Panc1 (cell line): ENCODE data around the gene CACNA2D3. TPM values are rescaled to one million over a fixed set of nuclear protein-coding genes. Genes with fewer than 3 reads are reported as not detected.

Experiments
- ATAC-seq: fragments of 200-7000 bp; cut with Tn5 transposase; 2 replicates; pipeline ENCODE4 v1.9.1; 2020; ENCODE audit warnings: mild to moderate bottlenecking, moderate library complexity
- BruUV-seq: library from RNA; stranded (reverse); fragments of 400-500 nt; replicated peaks from 2 replicates; lab custom pipeline; 2021; lab: Mats Ljungman, UMichigan
- CTCF ChIA-PET: fragments of 300-600 bp; sonication (Branson Sonifier 250); formaldehyde crosslinking; loops from one replicate; lab custom pipeline; 2022; ENCODE audit warnings: antibody characterized with exemption; lab: Charles Lee
- POLR2A ChIA-PET: fragments of 300-600 bp; sonication (Branson Sonifier 250); formaldehyde crosslinking; loops from one replicate; lab custom pipeline; 2022; ENCODE audit warnings: antibody characterized with exemption; lab: Charles Lee
- DNase-seq: peaks from one replicate; pipeline ENCODE4 v3.0.0-alpha.2; 2010; ENCODE audit warnings: low read depth, low spot score
- H3K27ac ChIP-seq: 2 replicates; pipeline ENCODE4 v1.5.1; 2011; ENCODE audit warnings: mild to moderate bottlenecking, low read length, inconsistent platforms
- H3K27me3 ChIP-seq: fragments of 200-500 bp; sonication (Bioruptor generic); 2 replicates; pipeline ENCODE4 v1.6.0; 2014; ENCODE audit warnings: low read length, inconsistent platforms; ENCODE audit not compliant: control insufficient read depth, insufficient read depth
- H3K36me3 ChIP-seq: fragments of 200-500 bp; sonication (Bioruptor generic); 2 replicates; pipeline ENCODE4 v1.5.1; 2014; ENCODE audit warnings: inconsistent platforms, mild to moderate bottlenecking, low read length, moderate library complexity; ENCODE audit not compliant: control insufficient read depth, insufficient read depth
- H3K4me1 ChIP-seq: 2 replicates; pipeline ENCODE4 v1.5.1; 2011; ENCODE audit warnings: inconsistent platforms, mild to moderate bottlenecking, low read length, moderate library complexity; ENCODE audit not compliant: control insufficient read depth, insufficient read depth
- H3K4me3 ChIP-seq, 2 experiments: 2 replicates each; pipeline ENCODE4 v1.5.1; 2011 to 2012; ENCODE audit warnings: low read depth in 2 of 2, low read length in 2 of 2, mild to moderate bottlenecking in 2 of 2, inconsistent platforms in 1 of 2, moderate library complexity in 1 of 2
- H3K9me3 ChIP-seq: fragments of 200-500 bp; sonication (Bioruptor generic); 2 replicates; pipeline ENCODE4 v1.5.1; 2014; ENCODE audit warnings: low read depth, mild to moderate bottlenecking, inconsistent platforms, low read length, moderate library complexity; ENCODE audit not compliant: control insufficient read depth, insufficient read depth
- POLR2AphosphoS5 ChIP-seq: IDR thresholded peaks from 2 replicates; pipeline ENCODE4 v1.6.1; 2012; ENCODE audit warnings: mild to moderate bottlenecking, low read depth, low read length, moderate library complexity
- REST ChIP-seq, 2 experiments: IDR thresholded peaks; 2 replicates each; pipeline ENCODE4 v1.6.1; 2011 to 2012; ENCODE audit warnings: low read depth in 2 of 2, control low read depth in 1 of 2, low read length in 1 of 2, mild to moderate bottlenecking in 1 of 2, moderate library complexity in 1 of 2; ENCODE audit not compliant: insufficient read depth in 1 of 2
- SIN3A ChIP-seq: IDR thresholded peaks from 2 replicates; pipeline ENCODE4 v1.6.1; 2012; ENCODE audit warnings: low read depth, mild to moderate bottlenecking, low read length, moderate library complexity, borderline replicate concordance; ENCODE audit not compliant: insufficient read depth
- TCF7L2 ChIP-seq: IDR thresholded peaks from 2 replicates; pipeline ENCODE4 v1.6.1; 2011; ENCODE audit warnings: mild to moderate bottlenecking, low read depth, low read length, inconsistent platforms
- in situ Hi-C: cut with HindIII; loops from 2 replicates; pipeline ENCODE4 v1.10.0; 2016; ENCODE audit warnings: low sequenced_read_pairs, low pct_unique_long_range_greater_than_20kb
- intact Hi-C: fragments of 100-400 bp; cut with micrococcal nuclease; formaldehyde crosslinking; loops from one replicate; pipeline ENCODE4 v1.10.0; 2022; ENCODE audit not compliant: unreplicated experiment
- total RNA-seq: library from RNA; stranded (reverse); gene quantifications from one replicate; pipeline ENCODE4 v1.2.1, GENCODE V29; 2021; ENCODE audit not compliant: unreplicated experiment
- TF ChIP-seq, protein P1 (sequence below): fragments of 450-650 bp; IDR thresholded peaks from 2 replicates; pipeline ENCODE4 v1.5.1; 2017; ENCODE audit warnings: mild to moderate bottlenecking

CACNA2D3 gene
- total RNA-seq, 1 experiment from 2014 or later = 0.41 TPM

DNA sequence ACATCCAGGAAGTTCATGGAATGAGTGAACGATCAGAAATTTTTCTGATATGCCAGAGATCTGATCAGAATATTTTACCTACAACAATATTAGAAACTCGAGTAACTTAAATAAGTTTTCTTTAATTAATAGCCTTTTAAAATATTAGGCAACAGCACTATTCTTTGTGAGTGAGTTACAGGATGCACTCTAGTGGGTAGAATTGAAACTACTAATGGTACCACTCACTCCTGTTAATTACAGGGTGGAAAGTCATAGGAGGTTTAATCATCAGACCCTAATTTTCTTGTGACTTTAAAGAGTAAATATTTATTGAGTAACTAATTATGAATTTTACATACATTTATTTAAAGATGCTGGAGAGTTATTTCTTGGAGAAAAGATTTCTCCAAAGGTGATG, 217.3 kb downstream of the CACNA2D3 start:
- no peak overlapping the region for H3K4me3 ChIP-seq
- in situ Hi-C loops (no loop called here), intact Hi-C loops (no loop called here)
- ChIA-PET POLR2A (no interaction called here), CTCF (no interaction called here)
- H3K27ac ChIP-seq = no peak overlapping the region
- TF ChIP-seq, protein P1, sequence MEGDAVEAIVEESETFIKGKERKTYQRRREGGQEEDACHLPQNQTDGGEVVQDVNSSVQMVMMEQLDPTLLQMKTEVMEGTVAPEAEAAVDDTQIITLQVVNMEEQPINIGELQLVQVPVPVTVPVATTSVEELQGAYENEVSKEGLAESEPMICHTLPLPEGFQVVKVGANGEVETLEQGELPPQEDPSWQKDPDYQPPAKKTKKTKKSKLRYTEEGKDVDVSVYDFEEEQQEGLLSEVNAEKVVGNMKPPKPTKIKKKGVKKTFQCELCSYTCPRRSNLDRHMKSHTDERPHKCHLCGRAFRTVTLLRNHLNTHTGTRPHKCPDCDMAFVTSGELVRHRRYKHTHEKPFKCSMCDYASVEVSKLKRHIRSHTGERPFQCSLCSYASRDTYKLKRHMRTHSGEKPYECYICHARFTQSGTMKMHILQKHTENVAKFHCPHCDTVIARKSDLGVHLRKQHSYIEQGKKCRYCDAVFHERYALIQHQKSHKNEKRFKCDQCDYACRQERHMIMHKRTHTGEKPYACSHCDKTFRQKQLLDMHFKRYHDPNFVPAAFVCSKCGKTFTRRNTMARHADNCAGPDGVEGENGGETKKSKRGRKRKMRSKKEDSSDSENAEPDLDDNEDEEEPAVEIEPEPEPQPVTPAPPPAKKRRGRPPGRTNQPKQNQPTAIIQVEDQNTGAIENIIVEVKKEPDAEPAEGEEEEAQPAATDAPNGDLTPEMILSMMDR = no peak
- TF ChIP-seq TCF7L2 (no peak), REST (IDR thresholded peaks at IDR 0.05; ENCODE audit: insufficient read depth in 1 of 2, low read depth in 2 of 2, low read length in 1 of 2) (no peak), SIN3A (no peak), POLR2AphosphoS5 (no peak)
- H3K36me3 ChIP-seq = no peaks in the 10 kb centered on the region
- no peaks in the 10 kb centered on the region for H3K4me1 ChIP-seq
- no peaks in the 10 kb centered on the region for H3K27me3 ChIP-seq
- BruUV-seq = no TSS peak
- DNase-seq (no peak), ATAC-seq (no peak)
- H3K9me3 ChIP-seq = no peaks in the 10 kb centered on the region

GRCh38 chr3:54341811-54342210, 219.5 kb downstream of the CACNA2D3 start:
- intact Hi-C loops (no loop called here), in situ Hi-C loops (no loop called here)
- TF ChIP-seq TCF7L2 (no peak), POLR2AphosphoS5 (no peak), REST (IDR thresholded peaks at IDR 0.05; ENCODE audit: insufficient read depth in 1 of 2, low read depth in 2 of 2, low read length in 1 of 2) (no peak), SIN3A (no peak)
- TF ChIP-seq, protein P1 = no peak

More at GRCh38 chr3:54341811-54342210, 219.5 kb downstream of the CACNA2D3 start:
- Histone ChIP-seq H3K9me3 (no peaks in the 10 kb centered on the region), H3K4me3 (no peak overlapping the region), H3K27me3 (no peaks in the 10 kb centered on the region), H3K36me3 (no peaks in the 10 kb centered on the region), H3K27ac (no peak overlapping the region), H3K4me1 (no peaks in the 10 kb centered on the region)
- POLR2A ChIA-PET = no interaction called here
- no TSS peak for BruUV-seq
- CTCF ChIA-PET = no interaction called here
- no peak for ATAC-seq
- DNase-seq = no peak
